ENCODE results near the gene XXYLT1. TPM values are rescaled to one million over a fixed set of nuclear protein-coding genes. Genes with fewer than 3 reads are reported as not detected.

XXYLT1 gene
- total and polyA plus RNA-seq, 12 donors: 6.2 to 14.6 (median 9.3) TPM

GRCh38 chr3:195156286-195156890 lies 114.6 kb downstream of the XXYLT1 start:
- Histone ChIP-seq H3K27me3 (no peaks in the 10 kb centered on the region), H3K27ac (no peak overlapping the region), H3K9me3 (replicated peaks in 1 of 3) (no peaks in the 10 kb centered on the region), H3K36me3 (replicated peaks in 1 of 2) (no peaks in the 10 kb centered on the region), H3K4me1 (replicated peaks in 1 of 2) (peaks cover 18 to 43% of the 10 kb centered on the region in 2 donors), H3K4me3 (no peak overlapping the region)
- no peak for DNase-seq
- no peak for TF ChIP-seq POLR2A (IDR thresholded peaks at IDR 0.05)
- TF ChIP-seq CTCF (IDR thresholded peaks at IDR 0.05): no peak
- intact Hi-C loops (cut with DNase I): no loop called here
- 84 to 87% (median 86%) methylated on average over 18 to 20 of the region's 20 CpGs for WGBS, 4 donors

GRCh38 chr3:195155570-195156241 lies 115.3 kb downstream of the XXYLT1 start:
- H3K4me3 ChIP-seq: no peak overlapping the region
- intact Hi-C loops (cut with DNase I): no loop called here
- WGBS, 4 donors: 82 to 96% (median 88%) methylated on average over 17 of the region's 17 CpGs
- TF ChIP-seq POLR2A (IDR thresholded peaks at IDR 0.05) (no peak), CTCF (IDR thresholded peaks at IDR 0.05) (no peak)
- H3K4me1 ChIP-seq (replicated peaks in 1 of 2): peaks cover 15 to 37% of the 10 kb centered on the region in 2 donors
- no peaks in the 10 kb centered on the region for H3K36me3 ChIP-seq (replicated peaks in 1 of 2)
- DNase-seq: no peak
- H3K9me3 ChIP-seq (replicated peaks in 1 of 3): no peaks in the 10 kb centered on the region
- H3K27me3 ChIP-seq: no peaks in the 10 kb centered on the region
- H3K27ac ChIP-seq: peak overlapping the region in 3 of 5 donors; percentile 51 to 90 (median 83)

GRCh38 chr3:195154793-195155535 lies 116.0 kb downstream of the XXYLT1 start:
- Histone ChIP-seq H3K27ac (peak overlapping the region in 3 of 5 donors; percentile 51 to 90 (median 83)), H3K4me1 (replicated peaks in 1 of 2) (peaks cover 15 to 36% of the 10 kb centered on the region in 2 donors), H3K9me3 (replicated peaks in 1 of 3) (no peaks in the 10 kb centered on the region), H3K27me3 (no peaks in the 10 kb centered on the region), H3K36me3 (replicated peaks in 1 of 2) (no peaks in the 10 kb centered on the region), H3K4me3 (no peak overlapping the region)
- TF ChIP-seq CTCF (IDR thresholded peaks at IDR 0.05) (no peak), POLR2A (IDR thresholded peaks at IDR 0.05) (peak in 1 of 2 donors; percentile 21)
- WGBS, 4 donors: 22 to 26% (median 23%) methylated on average over 14 to 16 of the region's 16 CpGs
- intact Hi-C loops (cut with DNase I): no loop called here
- DNase-seq: peak; percentile 87 to 95 (median 91)

GRCh38 chr3:195154111-195154791 lies 116.7 kb downstream of the XXYLT1 start:
- DNase-seq: no peak
- H3K27ac ChIP-seq: peak overlapping the region in 3 of 5 donors; percentile 51 to 90 (median 83)
- intact Hi-C loops (cut with DNase I): no loop called here
- peaks cover 15 to 39% of the 10 kb centered on the region in 2 donors for H3K4me1 ChIP-seq (replicated peaks in 1 of 2)
- TF ChIP-seq CTCF (IDR thresholded peaks at IDR 0.05): no peak
- no peak for TF ChIP-seq POLR2A (IDR thresholded peaks at IDR 0.05)
- H3K27me3 ChIP-seq: no peaks in the 10 kb centered on the region
- H3K4me3 ChIP-seq: no peak overlapping the region
- H3K9me3 ChIP-seq (replicated peaks in 1 of 3): no peaks in the 10 kb centered on the region
- no peaks in the 10 kb centered on the region for H3K36me3 ChIP-seq (replicated peaks in 1 of 2)
- 60 to 77% (median 69%) methylated on average over 16 of the region's 16 CpGs for WGBS, 4 donors

All from adrenal gland (tissue), 12 donors.